HL-60 (cell line): ENCODE results near the gene SEC14L5.

ENCODE experiments used
- CTCF ChIP-seq: IDR thresholded peaks from one replicate; pipeline ENCODE4 v1.5.1; 2011; ENCODE audit warnings: low read length, control low read depth, inconsistent platforms; ENCODE audit not compliant: insufficient read depth
- POLR2AphosphoS5 ChIP-seq: IDR thresholded peaks from 2 replicates; pipeline ENCODE4 v1.6.1; 2012; ENCODE audit warnings: low read depth
- REST ChIP-seq: IDR thresholded peaks from 2 replicates; pipeline ENCODE4 v1.6.1; 2012; ENCODE audit warnings: low read depth; ENCODE audit not compliant: insufficient replicate concordance

GRCh38 chr16:5046914-5047313, 88.8 kb downstream of the SEC14L5 start:
- TF ChIP-seq CTCF (no peak), REST (no peak), POLR2AphosphoS5 (no peak)
